Esophagus (tissue), 2 donors: ENCODE data around the gene CCDC178. TPM values are rescaled to one million over a fixed set of nuclear protein-coding genes. Genes with fewer than 3 reads are reported as not detected.
"Not testable (repeated sequence)": the region's sequence is repeated elsewhere in the genome, so short reads cannot be mapped to it uniquely, and the experiment has no call there.

ENCODE experiments used
- H3K27ac ChIP-seq, 2 donors: one replicate each; pipeline ENCODE4 v1.5.1; 2013; ENCODE audit warnings: low read depth in 2 of 2, mild to moderate bottlenecking in 2 of 2, inconsistent platforms in 1 of 2, low read length in 1 of 2, moderate library complexity in 1 of 2
- H3K27me3 ChIP-seq, 2 donors: one replicate each; pipeline ENCODE4 v1.6.1; 2013; ENCODE audit warnings: low read length in 2 of 2, control low read depth in 1 of 2, mild to moderate bottlenecking in 1 of 2; ENCODE audit not compliant: insufficient read depth in 2 of 2, control insufficient read depth in 1 of 2
- H3K36me3 ChIP-seq, 2 donors: one replicate each; pipeline ENCODE4 v1.6.1; 2013; ENCODE audit warnings: low read length in 1 of 2; ENCODE audit not compliant: control insufficient read depth in 2 of 2, insufficient read depth in 2 of 2
- H3K4me1 ChIP-seq, 2 donors: one replicate each; pipeline ENCODE4 v1.6.1; 2013; ENCODE audit warnings: low read length in 1 of 2; ENCODE audit not compliant: control insufficient read depth in 2 of 2, insufficient read depth in 2 of 2
- H3K4me3 ChIP-seq, 2 donors: one replicate each; pipeline ENCODE4 v1.5.1; 2013; ENCODE audit warnings: low read length in 2 of 2, mild to moderate bottlenecking in 2 of 2, low read depth in 1 of 2, moderate library complexity in 1 of 2
- H3K9me3 ChIP-seq, 2 donors: one replicate each; pipeline ENCODE4 v1.6.1; 2013; ENCODE audit warnings: mild to moderate bottlenecking in 2 of 2, low read depth in 1 of 2, low read length in 1 of 2, moderate library complexity in 1 of 2; ENCODE audit not compliant: control insufficient read depth in 2 of 2, insufficient read depth in 1 of 2
- WGBS, 2 donors: extraction: QIAGEN DNeasy Blood & Tissue Kit; methylation state at CpG; one replicate each; pipeline ENCODE4 v1.1.7; 2013; 5-methylcytosine and 5-hydroxymethylcytosine counted together
- polyA plus RNA-seq, 2 donors: library from polyadenylated mRNA; stranded (reverse); fragments of 200-250 nt; gene quantifications; one replicate each; pipeline ENCODE4 v1.2.3, GENCODE V29; 2013
- donor health status: healthy with polysubstance abuse.
- donor health status: Bipolar disorder and iron deficiency.

The CCDC178 gene
- polyA plus RNA-seq, 2 donors: 0.24 to 0.34 TPM

GRCh38 chr18:32961538-32961937 lies 479.0 kb downstream of the CCDC178 start:
- Histone ChIP-seq H3K36me3 (no peaks in the 10 kb centered on the region), H3K4me1 (no peaks in the 10 kb centered on the region), H3K9me3 (no peaks in the 10 kb centered on the region), H3K4me3 (no peak overlapping the region), H3K27me3 (no peaks in the 10 kb centered on the region), H3K27ac (no peak overlapping the region)
- WGBS, 2 donors: 81 to 86% methylated on average over 5 of the region's 5 CpGs

GRCh38 chr18:32958746-32959145 lies 481.8 kb downstream of the CCDC178 start:
- no peaks in the 10 kb centered on the region for H3K36me3 ChIP-seq
- no peak overlapping the region for H3K27ac ChIP-seq
- 73 to 86% methylated on average over 1 of the region's 1 CpG for WGBS, 2 donors
- H3K27me3 ChIP-seq: no peaks in the 10 kb centered on the region
- H3K9me3 ChIP-seq: no peaks in the 10 kb centered on the region
- H3K4me1 ChIP-seq: no peaks in the 10 kb centered on the region
- H3K4me3 ChIP-seq: no peak overlapping the region

GRCh38 chr18:32956591-32957315 lies 483.8 kb downstream of the CCDC178 start:
- no peak overlapping the region for H3K4me3 ChIP-seq
- no peaks in the 10 kb centered on the region for H3K36me3 ChIP-seq
- H3K9me3 ChIP-seq: no peaks in the 10 kb centered on the region
- no peaks in the 10 kb centered on the region for H3K27me3 ChIP-seq
- H3K27ac ChIP-seq: no peak overlapping the region
- 34 to 41% methylated on average over 3 of the region's 3 CpGs for WGBS, 2 donors
- no peaks in the 10 kb centered on the region for H3K4me1 ChIP-seq

GRCh38 chr18:32952318-32952717 lies 488.2 kb downstream of the CCDC178 start:
- not testable (repeated sequence) for H3K9me3 ChIP-seq, H3K4me1 ChIP-seq, H3K27ac ChIP-seq, H3K27me3 ChIP-seq, H3K4me3 ChIP-seq, H3K36me3 ChIP-seq
- WGBS, 2 donors: 75 to 88% methylated on average over 2 of the region's 2 CpGs

GRCh38 chr18:32937597-32937996 lies 502.9 kb downstream of the CCDC178 start:
- Histone ChIP-seq H3K27ac (no peak overlapping the region), H3K36me3 (no peaks in the 10 kb centered on the region), H3K9me3 (no peaks in the 10 kb centered on the region), H3K4me1 (no peaks in the 10 kb centered on the region), H3K4me3 (no peak overlapping the region), H3K27me3 (no peaks in the 10 kb centered on the region)
- 54 to 66% methylated on average over 5 of the region's 5 CpGs for whole genome bisulfite sequencing, 2 donors

- Histone ChIP-seq H3K9me3 (no peaks in the 10 kb centered on the region), H3K36me3 (no peaks in the 10 kb centered on the region), H3K4me1 (no peaks in the 10 kb centered on the region), H3K27me3 (no peaks in the 10 kb centered on the region), H3K27ac (no peak overlapping the region), H3K4me3 (no peak overlapping the region)
- WGBS, 2 donors: 61 to 80% methylated on average over 1 of the region's 1 CpG
These were observed 503.5 kb downstream of the CCDC178 start for GRCh38 chr18:32937066-32937465.

- no peak overlapping the region for H3K27ac ChIP-seq
- 45 to 68% methylated on average over 4 of the region's 4 CpGs for WGBS, 2 donors
These were observed 506.3 kb downstream of the CCDC178 start for GRCh38 chr18:32934201-32934600.

GRCh38 chr18:32930695-32931301 lies 509.7 kb downstream of the CCDC178 start:
- Histone ChIP-seq H3K36me3 (no peaks in the 10 kb centered on the region), H3K9me3 (no peaks in the 10 kb centered on the region), H3K27me3 (no peaks in the 10 kb centered on the region), H3K4me3 (no peak overlapping the region), H3K27ac (no peak overlapping the region), H3K4me1 (no peaks in the 10 kb centered on the region)
- 41 to 48% methylated on average over 6 of the region's 6 CpGs for WGBS, 2 donors

More at GRCh38 chr18:32934201-32934600, 506.3 kb downstream of the CCDC178 start:
- Histone ChIP-seq H3K36me3 (no peaks in the 10 kb centered on the region), H3K4me3 (no peak overlapping the region), H3K27me3 (no peaks in the 10 kb centered on the region), H3K9me3 (no peaks in the 10 kb centered on the region), H3K4me1 (no peaks in the 10 kb centered on the region)

GRCh38 chr18:32929213-32929612 lies 511.3 kb downstream of the CCDC178 start:
- Histone ChIP-seq H3K9me3 (no peaks in the 10 kb centered on the region), H3K27ac (no peak overlapping the region), H3K27me3 (no peaks in the 10 kb centered on the region), H3K36me3 (no peaks in the 10 kb centered on the region), H3K4me3 (no peak overlapping the region), H3K4me1 (no peaks in the 10 kb centered on the region)
- WGBS, 2 donors: 79% methylated on average over 6 of the region's 6 CpGs

- no peak overlapping the region for H3K4me3 ChIP-seq
- no peak overlapping the region for H3K27ac ChIP-seq
- no peaks in the 10 kb centered on the region for H3K27me3 ChIP-seq
- no peaks in the 10 kb centered on the region for H3K36me3 ChIP-seq
- no peaks in the 10 kb centered on the region for H3K4me1 ChIP-seq
- 38 to 44% methylated on average over 2 of the region's 2 CpGs for WGBS, 2 donors
- H3K9me3 ChIP-seq: no peaks in the 10 kb centered on the region
These were observed 517.5 kb downstream of the CCDC178 start for GRCh38 chr18:32922951-32923430.
